Keratinocyte (primary cell): ENCODE results near the gene KCTD13. TPM values are rescaled to one million over a fixed set of nuclear protein-coding genes. Genes with fewer than 3 reads are reported as not detected.
"Not testable (repeated sequence)": the region's sequence is repeated elsewhere in the genome, so short reads cannot be mapped to it uniquely, and the experiment has no call there.

Source experiments
- DNase-seq: peaks from one replicate; pipeline ENCODE4 v3.0.0-alpha.2; 2011; ENCODE audit warnings: low read depth, missing footprints, low spot score
- FAIRE-seq: peaks from 2 replicates; lab custom pipeline; 2011; peaks lifted over from hg19 to GRCh38; lab: Jason Lieb, UNC
- H2AFZ ChIP-seq: 2 replicates; pipeline ENCODE4 v1.6.0; 2012; ENCODE audit warnings: low read length, control low read depth, inconsistent platforms; ENCODE audit not compliant: control insufficient read depth
- H3K27ac ChIP-seq: 2 replicates; pipeline ENCODE4 v1.5.1; 2011; ENCODE audit warnings: low read length; ENCODE audit not compliant: control insufficient read depth, insufficient read depth
- H3K27me3 ChIP-seq: 3 replicates; pipeline ENCODE4 v1.6.0; 2011; ENCODE audit warnings: low read length; ENCODE audit not compliant: control insufficient read depth, insufficient read depth; ENCODE audit errors: extremely low read depth
- H3K36me3 ChIP-seq, 2 experiments: 2 replicates in 1 of 2; 3 replicates in 1 of 2; pipeline ENCODE4 v1.5.1; 2011; ENCODE audit warnings: low read length in 2 of 2, mild to moderate bottlenecking in 1 of 2; ENCODE audit not compliant: control insufficient read depth in 2 of 2, insufficient read depth in 2 of 2; ENCODE audit errors: extremely low read depth in 1 of 2
- H3K4me1 ChIP-seq: 3 replicates; pipeline ENCODE4 v1.5.1; 2011; ENCODE audit warnings: low read length; ENCODE audit not compliant: control insufficient read depth, insufficient read depth; ENCODE audit errors: extremely low read depth
- H3K4me2 ChIP-seq: 3 replicates; pipeline ENCODE4 v1.6.0; 2011; ENCODE audit warnings: low read depth, low read length; ENCODE audit not compliant: control insufficient read depth, insufficient read depth; ENCODE audit errors: extremely low read depth
- H3K4me3 ChIP-seq, 3 experiments: fragments of 200-600 bp in 1 of 3; sonication (generic) in 1 of 3; 2 replicates in 2 of 3; 3 replicates in 1 of 3; pipeline ENCODE4 v1.5.1; 2011 to 2016; ENCODE audit warnings: low read length in 3 of 3, mild to moderate bottlenecking in 3 of 3, control low read depth in 2 of 3, inconsistent platforms in 1 of 3, low read depth in 1 of 3, mixed read lengths in 1 of 3, mixed run types in 1 of 3, moderate library complexity in 1 of 3; ENCODE audit not compliant: control insufficient read depth in 2 of 3, insufficient read depth in 2 of 3; ENCODE audit errors: extremely low read depth in 1 of 3
- H3K79me2 ChIP-seq: 2 replicates; pipeline ENCODE4 v1.6.0; 2012; ENCODE audit warnings: low read length; ENCODE audit not compliant: control insufficient read depth, insufficient read depth
- H3K9ac ChIP-seq: 3 replicates; pipeline ENCODE4 v1.6.0; 2011; ENCODE audit warnings: low read length; ENCODE audit not compliant: control insufficient read depth, insufficient read depth; ENCODE audit errors: extremely low read depth
- H3K9me1 ChIP-seq: 3 replicates; pipeline ENCODE4 v1.6.0; 2011; ENCODE audit warnings: low read length; ENCODE audit not compliant: control insufficient read depth, insufficient read depth; ENCODE audit errors: extremely low read depth
- H3K9me3 ChIP-seq: 2 replicates; pipeline ENCODE4 v1.5.1; 2012; ENCODE audit warnings: low read depth, low read length; ENCODE audit not compliant: control insufficient read depth
- H4K20me1 ChIP-seq: 3 replicates; pipeline ENCODE4 v1.6.0; 2011; ENCODE audit warnings: low read length; ENCODE audit not compliant: control insufficient read depth, insufficient read depth; ENCODE audit errors: extremely low read depth
- EZH2 ChIP-seq: IDR thresholded peaks from one replicate; pipeline ENCODE4 v1.6.1; 2012; ENCODE audit warnings: inconsistent platforms, mild to moderate bottlenecking, low read length, moderate library complexity
- dilution Hi-C: fragments of 300-500 bp; cut with MboI; formaldehyde crosslinking; loops from one replicate; pipeline ENCODE4 v1.7.0; 2020; ENCODE audit warnings: low sequenced_read_pairs; ENCODE audit not compliant: extremely low pct_ligation_motif_present
- polyA plus RNA-seq, 5 experiments: library from polyadenylated mRNA; depleted of rRNA in 3 of 5; stranded (reverse) in 3 of 5; stranded (forward) in 1 of 5; unstranded in 1 of 5; fragments of >200 nt; gene quantifications; 1 replicate in 1 of 5; 2 replicates in 3 of 5; 3 replicates in 1 of 5; pipeline versions ENCODE4 v1.2.1 to v1.2.3, GENCODE V29; 2011 to 2012; ENCODE audit warnings: missing spikeins in 2 of 5, low read depth in 1 of 5, low replicate concordance in 1 of 5
- TF ChIP-seq, protein P1 (sequence below), 3 experiments: IDR thresholded peaks in 1 of 3; conservative IDR thresholded peaks in 1 of 3; optimal IDR thresholded peaks in 1 of 3; 2 replicates in 2 of 3; 3 replicates in 1 of 3; pipeline versions ENCODE3 to v1.5.1; 2011; ENCODE audit warnings: low read length in 3 of 3, mild to moderate bottlenecking in 3 of 3, moderate library complexity in 2 of 3, control low read depth in 1 of 3, inconsistent platforms in 1 of 3; ENCODE audit not compliant: insufficient read depth in 2 of 3; ENCODE audit errors: extremely low read depth in 1 of 3

KCTD13 gene
- polyA plus RNA-seq, 1 donor (not counting 4 experiments of a cell fraction or from before 2014, with no cell fraction given): 9.2 TPM

DNA sequence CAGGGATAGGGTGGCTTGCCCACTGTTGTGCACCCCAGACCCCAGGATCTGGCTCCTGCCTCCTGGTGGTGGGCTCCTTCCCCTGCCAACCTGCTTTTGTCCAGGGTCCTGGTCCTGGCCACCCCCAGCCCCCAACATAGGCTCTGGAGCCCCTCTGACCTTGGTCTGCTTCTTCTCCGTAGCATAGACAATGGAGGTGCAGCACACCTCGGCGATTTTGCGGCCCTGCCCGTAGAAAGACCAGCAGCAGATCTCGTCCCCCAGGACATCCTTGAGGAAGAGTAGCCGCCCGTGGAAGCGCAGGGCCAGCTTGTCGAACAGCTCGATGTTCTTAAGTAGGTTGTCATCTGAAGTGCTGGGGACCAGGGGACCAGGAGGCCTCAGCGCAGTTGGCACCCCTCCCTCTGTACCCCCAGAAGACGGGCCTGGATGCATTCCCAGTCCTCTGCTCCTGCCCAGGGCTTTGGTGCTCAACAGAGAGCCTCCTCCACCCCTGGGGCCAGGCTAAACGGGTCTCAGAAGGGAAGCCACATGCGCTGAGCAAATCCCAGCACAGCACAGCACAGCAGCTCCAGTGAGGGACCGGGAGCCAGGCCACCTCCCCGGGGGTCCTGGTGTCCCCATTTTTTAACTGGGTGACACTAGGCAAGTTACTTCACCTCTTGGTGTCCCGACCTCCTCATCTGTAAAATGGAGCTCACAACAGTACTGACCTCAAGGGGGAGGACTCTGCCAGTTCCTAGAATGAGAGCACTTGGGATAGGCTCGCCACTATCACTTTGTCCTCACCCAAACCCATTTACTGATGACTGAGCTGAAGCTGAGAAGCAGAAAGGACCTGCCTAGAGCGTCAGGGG lies 15.0 kb downstream of the KCTD13 start:
- H3K4me2 ChIP-seq: no peak overlapping the region
- H3K4me3 ChIP-seq: no peak overlapping the region
- dilution Hi-C loops: no loop called here
- H3K9ac ChIP-seq: no peak overlapping the region
- no peak for TF ChIP-seq EZH2
- TF ChIP-seq, protein P1, sequence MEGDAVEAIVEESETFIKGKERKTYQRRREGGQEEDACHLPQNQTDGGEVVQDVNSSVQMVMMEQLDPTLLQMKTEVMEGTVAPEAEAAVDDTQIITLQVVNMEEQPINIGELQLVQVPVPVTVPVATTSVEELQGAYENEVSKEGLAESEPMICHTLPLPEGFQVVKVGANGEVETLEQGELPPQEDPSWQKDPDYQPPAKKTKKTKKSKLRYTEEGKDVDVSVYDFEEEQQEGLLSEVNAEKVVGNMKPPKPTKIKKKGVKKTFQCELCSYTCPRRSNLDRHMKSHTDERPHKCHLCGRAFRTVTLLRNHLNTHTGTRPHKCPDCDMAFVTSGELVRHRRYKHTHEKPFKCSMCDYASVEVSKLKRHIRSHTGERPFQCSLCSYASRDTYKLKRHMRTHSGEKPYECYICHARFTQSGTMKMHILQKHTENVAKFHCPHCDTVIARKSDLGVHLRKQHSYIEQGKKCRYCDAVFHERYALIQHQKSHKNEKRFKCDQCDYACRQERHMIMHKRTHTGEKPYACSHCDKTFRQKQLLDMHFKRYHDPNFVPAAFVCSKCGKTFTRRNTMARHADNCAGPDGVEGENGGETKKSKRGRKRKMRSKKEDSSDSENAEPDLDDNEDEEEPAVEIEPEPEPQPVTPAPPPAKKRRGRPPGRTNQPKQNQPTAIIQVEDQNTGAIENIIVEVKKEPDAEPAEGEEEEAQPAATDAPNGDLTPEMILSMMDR (optimal IDR thresholded peaks at IDR 0.05 in 1 of 3, IDR thresholded peaks at IDR 0.05 in 1 of 3, conservative IDR thresholded peaks at IDR 0.05 in 1 of 3; ENCODE audit: extremely low read depth in 1 of 3, insufficient read depth in 2 of 3, low read length in 3 of 3): no peak
- no peaks in the 10 kb centered on the region for H4K20me1 ChIP-seq
- H3K4me1 ChIP-seq: no peaks in the 10 kb centered on the region
- no peaks in the 10 kb centered on the region for H3K27me3 ChIP-seq
- no peak for DNase-seq
- no peak overlapping the region for H3K27ac ChIP-seq
- H3K9me1 ChIP-seq: no peaks in the 10 kb centered on the region
- H3K9me3 ChIP-seq: no peaks in the 10 kb centered on the region
- H2AFZ ChIP-seq: no peak overlapping the region
- no peak for FAIRE-seq
- H3K79me2 ChIP-seq: no peaks in the 10 kb centered on the region
- H3K36me3 ChIP-seq: peaks cover 0 to 5% of the 10 kb centered on the region in 2 experiments

DNA sequence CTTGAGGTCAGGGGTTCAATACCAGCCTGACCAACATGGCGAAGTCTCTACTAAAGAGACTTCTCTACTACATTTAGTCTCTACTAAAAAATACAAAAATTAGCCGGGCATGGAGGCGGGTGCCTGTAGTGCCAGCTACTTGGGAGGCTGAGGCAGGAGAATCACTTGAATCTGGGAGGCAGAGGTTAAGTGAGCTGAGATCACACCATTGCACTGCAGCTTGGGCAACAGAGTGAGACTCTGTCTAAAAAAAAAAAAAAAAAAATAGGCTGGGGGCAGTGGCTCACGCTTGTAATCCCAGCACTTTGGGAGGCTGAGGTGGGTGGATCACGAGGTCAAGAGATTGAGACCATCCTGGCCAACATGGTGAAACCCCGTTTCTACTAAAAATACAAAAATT lies 16.2 kb downstream of the KCTD13 start:
- dilution Hi-C loops, H3K4me2 ChIP-seq, H3K27ac ChIP-seq, H3K4me3 ChIP-seq, H3K79me2 ChIP-seq, DNase-seq, H4K20me1 ChIP-seq, H3K36me3 ChIP-seq, H3K9ac ChIP-seq, FAIRE-seq, H3K9me1 ChIP-seq, H3K4me1 ChIP-seq, H3K9me3 ChIP-seq, H3K27me3 ChIP-seq, H2AFZ ChIP-seq: not testable (repeated sequence)
